ENCODE results near the gene RABL2A. TPM values are rescaled to one million over a fixed set of nuclear protein-coding genes. Genes with fewer than 3 reads are reported as not detected.
"Not testable (repeated sequence)": the region's sequence is repeated elsewhere in the genome, so short reads cannot be mapped to it uniquely, and the experiment has no call there.

Gene RABL2A
- total RNA-seq, 1 donor from 2014 or later = 24.9 TPM

DNA sequence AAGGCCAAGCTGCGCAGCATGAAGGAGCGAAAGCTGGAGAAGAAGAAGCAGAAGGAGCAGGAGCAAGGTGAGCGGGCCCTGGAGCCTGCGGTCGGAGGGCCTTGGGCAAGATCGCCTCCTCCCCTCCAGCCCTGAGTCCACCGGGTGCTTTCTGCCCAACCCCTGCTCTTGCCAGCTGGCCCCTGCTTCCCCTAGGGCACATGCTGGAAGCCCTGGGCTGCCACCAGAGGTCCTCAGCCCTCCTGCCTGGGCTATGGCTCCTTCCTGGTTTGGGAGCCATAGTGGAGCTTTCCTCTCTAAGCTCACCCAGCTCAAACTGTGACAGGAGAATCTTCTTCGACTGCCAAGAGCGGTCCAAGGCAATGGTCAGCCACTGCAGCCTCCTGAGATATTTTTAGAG lies 29.5 kb upstream of the RABL2A start:
- DNase-seq (ENCODE audit: extremely low spot score, unreplicated experiment); H3K4me1 Mint-ChIP-seq (ENCODE audit: unreplicated experiment); H3K36me3 Mint-ChIP-seq (ENCODE audit: unreplicated experiment); H3K4me3 Mint-ChIP-seq (ENCODE audit: unreplicated experiment); H3K27me3 Mint-ChIP-seq (ENCODE audit: unreplicated experiment); H3K27ac Mint-ChIP-seq (ENCODE audit: unreplicated experiment); H3K9me3 Mint-ChIP-seq (ENCODE audit: unreplicated experiment): not testable (repeated sequence)

DNA sequence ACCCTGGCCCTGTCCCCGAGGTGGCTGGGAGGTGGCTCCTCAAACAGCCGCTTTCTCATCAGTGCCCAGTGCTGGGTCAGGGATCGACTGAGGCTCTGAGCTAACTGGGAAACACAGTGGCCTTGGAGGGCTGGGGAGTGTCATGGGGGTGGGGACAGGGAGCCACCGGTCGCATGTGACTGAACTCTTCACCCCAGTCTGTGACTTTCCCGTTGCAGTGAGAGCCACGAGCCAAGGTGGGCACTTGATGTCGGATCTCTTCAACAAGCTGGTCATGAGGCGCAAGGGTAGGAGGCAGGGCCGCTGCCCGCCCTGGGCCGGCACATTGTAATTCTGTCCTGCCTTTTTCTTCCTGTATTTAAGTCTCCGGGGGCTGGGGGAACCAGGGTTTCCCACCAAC lies 28.9 kb upstream of the RABL2A start:
- not testable (repeated sequence) for H3K4me1 Mint-ChIP-seq (ENCODE audit: unreplicated experiment); H3K27ac Mint-ChIP-seq (ENCODE audit: unreplicated experiment); H3K9me3 Mint-ChIP-seq (ENCODE audit: unreplicated experiment); DNase-seq (ENCODE audit: extremely low spot score, unreplicated experiment); H3K36me3 Mint-ChIP-seq (ENCODE audit: unreplicated experiment); H3K4me3 Mint-ChIP-seq (ENCODE audit: unreplicated experiment); H3K27me3 Mint-ChIP-seq (ENCODE audit: unreplicated experiment)

DNA sequence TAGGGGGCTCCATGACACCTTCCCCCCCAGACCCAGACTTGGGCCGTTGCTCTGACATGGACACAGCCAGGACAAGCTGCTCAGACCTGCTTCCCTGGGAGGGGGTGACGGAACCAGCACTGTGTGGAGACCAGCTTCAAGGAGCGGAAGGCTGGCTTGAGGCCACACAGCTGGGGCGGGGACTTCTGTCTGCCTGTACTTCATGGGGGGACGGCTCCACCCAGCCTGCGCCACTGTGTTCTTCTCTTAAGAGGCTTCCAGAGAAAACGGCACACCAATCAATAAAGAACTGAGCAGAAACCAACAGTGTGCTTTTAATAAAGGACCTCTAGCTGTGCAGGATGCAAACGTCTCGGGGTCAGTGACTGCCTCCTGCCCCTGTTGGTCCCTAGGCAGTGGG lies 28.3 kb upstream of the RABL2A start:
- H3K4me3 Mint-ChIP-seq (ENCODE audit: unreplicated experiment); H3K27ac Mint-ChIP-seq (ENCODE audit: unreplicated experiment); DNase-seq (ENCODE audit: extremely low spot score, unreplicated experiment); H3K36me3 Mint-ChIP-seq (ENCODE audit: unreplicated experiment); H3K27me3 Mint-ChIP-seq (ENCODE audit: unreplicated experiment); H3K4me1 Mint-ChIP-seq (ENCODE audit: unreplicated experiment); H3K9me3 Mint-ChIP-seq (ENCODE audit: unreplicated experiment): not testable (repeated sequence)

DNA sequence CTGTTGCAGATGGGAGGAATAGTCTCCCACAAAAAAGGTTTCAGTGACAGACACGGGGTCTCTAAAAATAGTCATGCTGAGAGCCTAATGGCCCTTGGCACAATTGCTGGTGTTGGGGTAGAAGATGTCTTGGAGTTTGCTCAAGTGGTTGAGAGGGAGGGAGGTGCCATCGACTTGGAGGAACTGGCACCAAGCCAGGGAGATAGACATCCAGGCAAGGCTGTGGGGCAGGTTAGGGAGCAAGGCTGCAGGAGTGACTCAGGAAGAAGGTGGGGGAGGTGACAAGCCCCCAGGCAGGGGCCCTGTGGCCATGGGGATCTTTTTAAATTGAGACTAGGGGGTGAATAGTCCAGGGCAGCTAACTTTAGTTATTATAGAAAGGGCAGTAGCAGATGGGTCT lies 27.9 kb upstream of the RABL2A start:
- not testable (repeated sequence) for H3K9me3 Mint-ChIP-seq (ENCODE audit: unreplicated experiment); H3K4me3 Mint-ChIP-seq (ENCODE audit: unreplicated experiment); H3K36me3 Mint-ChIP-seq (ENCODE audit: unreplicated experiment); H3K27me3 Mint-ChIP-seq (ENCODE audit: unreplicated experiment); H3K27ac Mint-ChIP-seq (ENCODE audit: unreplicated experiment); H3K4me1 Mint-ChIP-seq (ENCODE audit: unreplicated experiment); DNase-seq (ENCODE audit: extremely low spot score, unreplicated experiment)

DNA sequence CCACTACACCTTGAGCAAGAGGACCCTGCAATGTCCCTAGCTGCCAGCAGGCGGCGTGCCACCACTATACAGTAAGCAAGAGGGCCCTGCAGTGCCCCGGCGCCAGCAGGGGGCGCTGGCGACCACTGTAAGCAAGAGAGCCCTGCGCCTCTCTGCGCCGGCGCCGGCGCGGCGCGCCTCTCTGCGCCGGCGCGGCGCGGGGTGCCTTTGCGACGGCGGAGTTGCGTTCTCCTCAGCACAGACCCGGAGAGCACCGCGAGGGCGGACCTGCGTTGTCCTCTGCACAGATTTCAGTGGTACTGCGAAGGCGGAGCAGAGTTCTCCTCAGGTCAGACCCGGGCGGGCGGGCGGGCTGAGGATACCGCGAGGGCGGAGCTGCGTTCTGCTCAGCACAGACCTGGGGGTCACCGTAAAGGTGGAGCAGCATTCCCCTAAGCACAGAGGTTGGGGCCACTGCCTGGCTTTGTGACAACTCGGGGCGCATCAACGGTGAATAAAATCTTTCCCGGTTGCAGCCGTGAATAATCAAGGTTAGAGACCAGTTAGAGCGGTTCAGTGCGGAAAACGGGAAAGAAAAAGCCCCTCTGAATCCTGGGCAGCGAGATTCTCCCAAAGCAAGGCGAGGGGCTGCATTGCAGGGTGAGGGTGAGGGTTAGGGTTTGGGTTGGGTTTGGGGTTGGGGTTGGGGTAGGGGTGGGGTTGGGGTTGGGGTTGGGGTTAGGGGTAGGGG lies 24.9 kb upstream of the RABL2A start:
- TF ChIP-seq, protein P1, sequence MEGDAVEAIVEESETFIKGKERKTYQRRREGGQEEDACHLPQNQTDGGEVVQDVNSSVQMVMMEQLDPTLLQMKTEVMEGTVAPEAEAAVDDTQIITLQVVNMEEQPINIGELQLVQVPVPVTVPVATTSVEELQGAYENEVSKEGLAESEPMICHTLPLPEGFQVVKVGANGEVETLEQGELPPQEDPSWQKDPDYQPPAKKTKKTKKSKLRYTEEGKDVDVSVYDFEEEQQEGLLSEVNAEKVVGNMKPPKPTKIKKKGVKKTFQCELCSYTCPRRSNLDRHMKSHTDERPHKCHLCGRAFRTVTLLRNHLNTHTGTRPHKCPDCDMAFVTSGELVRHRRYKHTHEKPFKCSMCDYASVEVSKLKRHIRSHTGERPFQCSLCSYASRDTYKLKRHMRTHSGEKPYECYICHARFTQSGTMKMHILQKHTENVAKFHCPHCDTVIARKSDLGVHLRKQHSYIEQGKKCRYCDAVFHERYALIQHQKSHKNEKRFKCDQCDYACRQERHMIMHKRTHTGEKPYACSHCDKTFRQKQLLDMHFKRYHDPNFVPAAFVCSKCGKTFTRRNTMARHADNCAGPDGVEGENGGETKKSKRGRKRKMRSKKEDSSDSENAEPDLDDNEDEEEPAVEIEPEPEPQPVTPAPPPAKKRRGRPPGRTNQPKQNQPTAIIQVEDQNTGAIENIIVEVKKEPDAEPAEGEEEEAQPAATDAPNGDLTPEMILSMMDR (IDR thresholded peaks at IDR 0.05) = peak; percentile 51
- not testable (repeated sequence) for DNase-seq (ENCODE audit: extremely low spot score, unreplicated experiment); H3K4me1 Mint-ChIP-seq (ENCODE audit: unreplicated experiment); H3K27ac Mint-ChIP-seq (ENCODE audit: unreplicated experiment); H3K36me3 Mint-ChIP-seq (ENCODE audit: unreplicated experiment); H3K27me3 Mint-ChIP-seq (ENCODE audit: unreplicated experiment); H3K9me3 Mint-ChIP-seq (ENCODE audit: unreplicated experiment)
- peak overlapping the region; percentile 38 for H3K4me3 Mint-ChIP-seq (ENCODE audit: unreplicated experiment)

DNA sequence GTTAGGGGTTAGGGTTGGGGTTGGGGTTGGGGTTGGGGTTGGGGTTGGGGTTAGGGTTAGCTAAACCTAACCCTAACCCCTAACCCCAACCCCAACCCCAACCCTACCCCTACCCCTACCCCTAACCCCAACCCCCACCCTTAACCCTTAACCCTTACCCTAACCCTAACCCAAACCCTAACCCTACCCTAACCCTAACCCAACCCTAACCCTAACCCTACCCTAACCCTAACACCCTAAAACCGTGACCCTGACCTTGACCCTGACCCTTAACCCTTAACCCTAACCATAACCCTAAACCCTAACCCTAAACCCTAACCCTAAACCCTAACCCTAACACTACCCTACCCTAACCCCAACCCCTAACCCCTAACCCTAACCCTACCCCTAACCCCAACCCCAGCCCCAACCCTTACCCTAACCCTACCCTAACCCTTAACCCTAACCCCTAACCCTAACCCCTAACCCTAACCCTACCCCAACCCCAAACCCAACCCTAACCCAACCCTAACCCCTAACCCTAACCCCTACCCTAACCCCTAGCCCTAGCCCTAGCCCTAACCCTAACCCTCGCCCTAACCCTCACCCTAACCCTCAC lies 24.1 kb upstream of the RABL2A start:
- no peak for DNase-seq (ENCODE audit: extremely low spot score, unreplicated experiment)
- Mint-ChIP-seq H3K27me3 (ENCODE audit: unreplicated experiment) (no peaks in the 10 kb centered on the region), H3K4me3 (ENCODE audit: unreplicated experiment) (peak overlapping the region; percentile 92), H3K4me1 (ENCODE audit: unreplicated experiment) (peaks cover 7% of the 10 kb centered on the region), H3K9me3 (ENCODE audit: unreplicated experiment) (no peaks in the 10 kb centered on the region), H3K27ac (ENCODE audit: unreplicated experiment) (peak overlapping the region; percentile 96), H3K36me3 (ENCODE audit: unreplicated experiment) (no peaks in the 10 kb centered on the region)
- TF ChIP-seq, protein P1 (IDR thresholded peaks at IDR 0.05) = no peak

DNA sequence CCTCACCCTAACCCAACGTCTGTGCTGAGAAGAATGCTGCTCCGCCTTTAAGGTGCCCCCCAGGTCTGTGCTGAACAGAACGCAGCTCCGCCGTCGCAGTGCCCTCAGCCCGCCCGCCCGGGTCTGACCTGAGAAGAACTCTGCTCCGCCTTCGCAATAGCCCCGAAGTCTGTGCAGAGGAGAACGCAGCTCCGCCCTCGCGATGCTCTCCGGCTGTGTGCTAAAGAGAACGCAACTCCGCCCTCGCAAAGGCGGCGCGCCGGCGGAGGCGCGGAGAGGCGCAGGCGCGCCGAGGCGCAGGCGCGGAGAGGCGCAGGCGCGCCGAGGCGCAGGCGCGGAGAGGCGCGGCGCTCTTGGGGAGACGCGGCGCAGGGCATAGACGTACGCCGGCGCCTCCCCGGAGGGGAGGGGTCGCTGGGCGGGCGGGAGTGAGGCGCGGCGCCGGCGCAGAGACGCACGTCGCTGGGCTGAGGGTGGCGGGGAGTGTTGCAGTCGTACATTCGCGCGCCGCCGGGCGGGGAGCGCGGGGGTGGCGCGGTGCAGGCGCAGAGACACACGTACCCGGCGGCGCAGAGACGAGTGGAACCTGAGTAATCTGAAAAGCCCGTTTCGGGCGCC lies 23.5 kb upstream of the RABL2A start:
- H3K27me3 Mint-ChIP-seq (ENCODE audit: unreplicated experiment); H3K4me1 Mint-ChIP-seq (ENCODE audit: unreplicated experiment); H3K36me3 Mint-ChIP-seq (ENCODE audit: unreplicated experiment); H3K9me3 Mint-ChIP-seq (ENCODE audit: unreplicated experiment): not testable (repeated sequence)
- Mint-ChIP-seq H3K27ac (ENCODE audit: unreplicated experiment) (peak overlapping the region; percentile 96), H3K4me3 (ENCODE audit: unreplicated experiment) (peak overlapping the region; percentile 92)
- DNase-seq (ENCODE audit: extremely low spot score, unreplicated experiment) = peak; percentile 96

Measured in osteocyte (in vitro differentiated cells).